GM18519 (cell line): ENCODE results near the gene TOM1.

Source experiments
- ATAC-seq: cut with Tn5 transposase; IDR thresholded peaks from one replicate; pipeline ENCODE4 v1.9.1; 2021; ENCODE audit warnings: mild to moderate bottlenecking, moderate library complexity; ENCODE audit not compliant: unreplicated experiment, low FRiP score

Gene TOM1

DNA sequence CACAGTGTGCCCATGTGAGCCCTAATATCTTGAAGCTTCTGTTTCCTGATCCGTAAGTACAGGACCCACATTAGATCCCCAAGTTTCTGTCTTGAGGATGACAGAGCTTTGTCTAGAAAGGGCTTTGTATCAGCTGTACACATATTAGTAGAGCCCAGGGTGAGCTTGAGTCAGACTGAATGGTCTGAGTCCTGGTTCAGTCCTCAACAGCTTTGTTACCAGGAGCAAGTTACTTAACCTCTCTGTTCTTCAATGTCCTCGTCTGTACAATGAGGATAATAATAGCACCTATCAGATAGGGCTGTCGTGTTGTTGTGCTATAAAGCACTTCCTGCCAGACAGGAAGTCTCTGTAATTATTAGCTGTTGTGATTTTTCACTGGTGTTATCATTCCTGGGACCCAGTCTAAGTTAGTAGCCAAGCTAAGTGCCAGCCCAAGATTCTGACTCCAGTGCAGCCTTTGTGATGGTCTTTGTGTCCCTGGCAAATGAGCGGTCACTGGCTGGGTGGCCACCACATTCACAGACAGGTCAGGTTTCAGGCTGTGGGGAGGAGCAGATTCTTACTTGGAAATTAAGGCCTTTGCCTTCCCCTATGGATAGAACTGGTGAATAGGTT is 6.8 kb downstream of the TOM1 start:
- no peak for ATAC-seq

GRCh38 chr22:35307372-35307771 is 7.7 kb downstream of the TOM1 start:
- no peak for ATAC-seq

GRCh38 chr22:35307892-35308291 is 8.2 kb downstream of the TOM1 start:
- ATAC-seq: no peak

- ATAC-seq: no peak
Observed at GRCh38 chr22:35308480-35309021, 8.9 kb downstream of the TOM1 start.

DNA sequence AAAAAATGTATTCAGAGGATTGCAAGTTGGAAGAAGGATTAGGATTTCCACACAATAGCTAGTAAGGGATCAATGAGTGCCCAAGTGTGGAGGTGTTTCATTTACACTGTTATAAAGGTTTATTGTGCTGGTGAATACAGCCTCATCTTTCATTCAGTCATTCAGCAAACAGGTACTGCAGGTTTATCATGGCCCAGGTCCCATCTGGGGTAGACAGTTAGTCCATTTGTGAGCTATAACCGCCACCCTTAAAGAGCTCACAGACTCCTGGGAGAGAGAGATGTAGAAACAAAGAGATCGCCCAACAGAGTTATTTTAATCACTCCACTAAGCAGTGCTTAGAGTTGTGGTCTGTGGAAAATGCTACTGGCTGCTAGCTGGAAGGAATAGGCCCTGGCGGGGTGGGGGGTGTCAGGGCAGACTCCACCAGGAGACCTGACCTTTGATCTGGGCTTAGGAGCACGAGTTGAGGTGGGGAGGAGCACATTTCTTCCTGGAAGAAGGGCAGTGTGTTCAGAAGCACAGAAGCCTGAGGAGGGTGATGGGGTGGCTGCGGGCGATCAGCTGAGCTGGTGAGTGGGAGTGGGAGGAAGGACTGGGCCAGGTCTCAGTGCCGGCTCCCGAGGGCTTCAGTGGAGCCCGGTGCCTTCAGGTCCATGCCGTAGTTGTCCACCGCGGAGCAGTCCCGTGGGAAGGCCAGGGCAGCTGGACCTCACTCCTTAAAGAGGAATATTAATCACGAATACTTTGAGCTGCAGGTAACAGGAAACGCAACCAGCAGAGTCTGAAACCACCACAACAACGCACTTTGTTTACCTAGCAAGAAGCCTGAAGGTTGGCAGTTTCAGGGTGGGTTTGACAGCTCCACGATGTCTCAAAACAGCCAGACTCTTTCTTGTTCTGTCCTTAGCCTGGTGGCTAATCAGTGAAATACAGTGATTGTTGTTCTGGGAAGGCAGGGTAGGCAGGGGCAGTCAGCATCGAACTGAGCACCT is 11.2 kb downstream of the TOM1 start:
- ATAC-seq: no peak

DNA sequence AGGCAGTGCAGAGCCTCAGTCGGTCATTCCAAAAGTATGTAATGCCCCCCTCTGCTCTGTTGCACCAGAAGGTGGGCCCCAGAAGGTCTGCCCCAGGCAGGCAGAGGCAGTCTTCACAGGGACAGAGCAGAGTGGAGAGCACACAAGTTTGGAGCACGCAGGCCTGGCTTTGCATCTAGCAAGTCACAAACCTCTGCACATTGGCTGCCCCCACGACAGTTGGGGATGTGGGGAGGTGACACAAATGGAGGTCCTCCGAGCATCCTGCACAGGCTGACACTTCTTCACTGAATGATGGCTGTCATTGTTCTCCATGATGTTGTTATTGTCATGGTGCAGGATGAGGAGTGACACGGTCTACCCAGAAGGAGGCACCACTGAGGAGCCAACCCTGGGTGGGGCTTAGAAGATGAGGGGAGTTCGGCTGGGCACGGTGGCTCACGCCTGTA is 11.9 kb downstream of the TOM1 start:
- ATAC-seq: no peak

- ATAC-seq: no peak
Observed at GRCh38 chr22:35312198-35313059, 12.7 kb downstream of the TOM1 start.

DNA sequence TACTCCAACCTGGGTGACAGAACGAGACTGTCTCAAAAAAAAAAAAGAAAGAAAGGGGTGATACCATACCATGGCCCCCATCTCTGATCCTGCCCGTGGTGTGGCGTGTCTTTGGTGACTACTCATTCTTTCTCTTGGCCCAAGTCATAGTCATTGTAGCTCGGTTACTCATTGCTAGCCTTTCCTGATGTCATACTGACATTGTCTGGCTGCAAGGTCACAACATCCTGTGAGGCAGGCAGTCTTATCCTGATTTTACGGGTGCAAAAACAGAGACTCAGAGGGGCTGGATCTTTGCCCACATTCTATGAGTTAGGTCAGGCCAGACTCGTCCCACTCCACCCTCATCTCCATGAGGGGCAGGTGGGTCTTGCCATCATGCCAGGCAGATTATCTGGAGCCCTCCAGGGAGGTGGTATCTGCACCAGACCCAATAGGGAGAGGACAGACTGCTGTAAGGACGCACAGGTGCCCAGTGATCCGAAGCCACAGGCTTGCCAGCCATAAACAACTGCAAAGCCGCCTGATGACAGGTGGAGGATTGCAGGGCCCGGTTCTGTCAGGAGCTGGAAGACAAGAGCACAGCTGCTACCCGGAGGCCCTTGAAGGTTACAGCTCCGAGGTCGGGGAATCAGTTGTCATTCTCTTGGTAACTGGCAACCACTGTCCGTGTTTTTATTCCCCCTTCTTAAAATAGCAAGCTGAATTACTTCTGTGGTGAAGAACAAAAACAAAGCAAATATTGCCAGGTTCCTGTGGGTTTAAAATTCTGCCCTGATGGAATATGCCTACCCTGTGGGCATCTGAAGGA is 13.8 kb downstream of the TOM1 start:
- no peak for ATAC-seq

GRCh38 chr22:35314161-35314942 is 14.7 kb downstream of the TOM1 start:
- no peak for ATAC-seq

DNA sequence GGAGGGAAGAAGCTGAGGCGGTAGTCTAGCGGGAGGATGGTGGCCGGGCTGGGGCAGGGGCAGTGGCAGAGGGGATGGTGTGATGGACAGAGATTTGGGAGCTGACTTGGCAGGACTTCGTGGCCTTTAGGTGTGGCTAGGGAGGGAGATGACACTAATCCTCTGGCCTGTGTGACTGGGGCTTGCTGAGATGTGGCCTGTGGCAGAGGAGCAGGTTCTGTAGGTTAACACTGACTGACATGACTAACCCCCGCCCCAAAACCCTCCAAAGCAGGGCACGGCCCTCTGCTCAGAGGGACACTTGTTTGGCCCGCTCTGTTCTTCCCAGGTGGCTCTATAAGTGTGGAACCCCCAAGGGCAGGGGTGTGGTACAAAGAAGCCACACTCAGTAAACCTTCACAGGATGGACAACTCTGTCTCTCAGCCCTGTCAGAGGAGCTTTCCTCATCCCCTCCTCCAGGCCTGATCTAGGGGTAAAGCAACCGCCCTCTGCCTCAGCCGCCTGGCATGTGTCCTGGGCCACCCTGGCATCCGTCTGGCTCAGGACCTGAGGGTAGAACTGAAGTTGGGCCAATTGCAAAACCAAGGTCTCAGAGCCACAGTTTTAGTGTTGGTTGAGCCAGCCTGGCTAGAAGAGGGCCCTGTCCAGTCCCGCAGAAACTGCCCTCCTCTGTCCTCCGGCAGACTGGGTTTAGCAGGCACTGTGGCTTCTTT is 15.6 kb downstream of the TOM1 start:
- ATAC-seq: no peak

DNA sequence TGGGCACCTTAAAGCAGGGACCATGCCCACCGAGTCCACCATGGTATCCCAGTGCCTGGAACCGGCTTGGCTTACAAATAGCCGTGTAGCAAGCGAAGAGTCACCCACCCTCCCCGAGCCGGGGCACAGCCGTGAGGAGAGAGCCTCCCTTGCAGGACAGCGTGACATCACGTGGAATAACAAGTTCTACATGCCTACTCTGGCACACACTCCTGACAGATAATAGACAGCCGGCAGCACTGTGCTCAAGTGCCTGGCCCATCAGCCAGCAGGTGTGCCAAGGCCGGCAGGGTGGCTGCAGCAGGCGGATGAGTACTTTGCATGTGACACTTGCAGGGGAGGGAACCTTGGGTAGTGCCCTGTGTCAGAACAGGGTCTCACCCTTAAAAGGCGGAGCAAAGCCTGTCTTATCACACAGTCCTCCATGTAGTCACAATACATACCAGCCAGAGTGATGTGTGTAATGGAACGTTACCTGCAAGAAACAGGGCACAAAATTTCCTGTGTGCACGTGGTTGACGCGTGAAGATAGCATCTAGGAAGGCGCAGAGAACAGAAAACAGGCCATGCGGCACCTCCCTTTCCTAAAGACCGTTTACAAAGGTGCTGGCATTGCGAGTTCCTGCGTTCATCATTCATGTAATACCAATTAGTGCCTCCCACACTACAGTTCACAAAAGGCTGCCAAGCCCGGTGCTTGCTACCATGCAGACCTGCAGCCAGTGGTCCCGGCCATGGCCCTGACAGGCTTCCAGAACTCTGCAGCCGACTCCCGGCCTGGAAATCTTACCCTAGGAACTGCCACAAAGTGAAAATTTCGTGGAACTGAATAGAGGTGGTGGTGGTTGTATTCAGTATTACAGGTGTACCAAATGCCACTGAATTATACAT is 16.4 kb downstream of the TOM1 start:
- no peak for ATAC-seq

DNA sequence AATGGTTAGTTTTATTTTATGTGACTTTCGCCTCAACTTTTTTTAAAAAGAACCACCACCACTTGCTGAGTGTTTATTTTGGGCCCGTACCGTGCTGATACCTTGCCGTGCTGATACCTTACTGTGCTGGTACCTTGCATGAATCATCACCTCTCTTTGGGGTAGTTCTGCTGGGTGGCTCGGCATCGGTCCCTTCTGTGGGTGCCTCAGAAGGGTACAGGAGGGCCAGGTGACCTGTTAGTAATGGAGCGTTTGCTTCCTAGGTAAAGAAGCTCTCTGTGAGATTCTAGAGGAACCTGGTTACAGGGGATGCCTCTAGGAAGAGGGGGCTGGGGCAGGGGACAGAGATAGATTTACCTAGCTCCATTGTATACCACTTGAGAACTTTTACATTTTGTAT is 17.1 kb downstream of the TOM1 start:
- ATAC-seq: no peak

DNA sequence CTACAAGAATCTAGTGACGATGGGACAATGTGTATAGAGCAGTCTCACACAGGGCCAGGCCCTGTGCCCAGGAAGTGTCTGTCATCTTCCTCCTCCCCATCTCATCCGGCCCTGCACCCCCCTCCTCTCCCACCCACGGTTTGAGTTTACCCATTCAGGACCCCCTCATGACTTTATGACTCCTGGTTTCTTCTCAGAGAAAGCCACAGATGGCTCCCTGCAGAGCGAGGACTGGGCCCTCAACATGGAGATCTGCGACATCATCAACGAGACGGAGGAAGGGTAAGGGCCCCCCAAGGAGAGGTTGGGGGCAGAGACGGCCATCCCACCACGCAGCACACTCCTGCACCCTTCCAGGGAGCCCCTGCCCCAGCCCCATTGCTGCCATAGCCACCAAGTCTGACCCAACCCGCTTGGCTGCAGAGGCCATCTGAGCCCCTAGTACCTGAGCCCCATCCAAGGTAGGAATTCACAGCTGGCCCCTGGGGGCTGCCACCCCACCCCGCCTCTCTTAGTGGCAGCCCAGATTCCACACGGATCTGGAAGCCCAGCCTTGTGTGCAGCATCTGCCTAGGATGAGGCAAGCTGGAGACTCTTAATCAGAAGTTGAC is 18.1 kb downstream of the TOM1 start:
- ATAC-seq: no peak

DNA sequence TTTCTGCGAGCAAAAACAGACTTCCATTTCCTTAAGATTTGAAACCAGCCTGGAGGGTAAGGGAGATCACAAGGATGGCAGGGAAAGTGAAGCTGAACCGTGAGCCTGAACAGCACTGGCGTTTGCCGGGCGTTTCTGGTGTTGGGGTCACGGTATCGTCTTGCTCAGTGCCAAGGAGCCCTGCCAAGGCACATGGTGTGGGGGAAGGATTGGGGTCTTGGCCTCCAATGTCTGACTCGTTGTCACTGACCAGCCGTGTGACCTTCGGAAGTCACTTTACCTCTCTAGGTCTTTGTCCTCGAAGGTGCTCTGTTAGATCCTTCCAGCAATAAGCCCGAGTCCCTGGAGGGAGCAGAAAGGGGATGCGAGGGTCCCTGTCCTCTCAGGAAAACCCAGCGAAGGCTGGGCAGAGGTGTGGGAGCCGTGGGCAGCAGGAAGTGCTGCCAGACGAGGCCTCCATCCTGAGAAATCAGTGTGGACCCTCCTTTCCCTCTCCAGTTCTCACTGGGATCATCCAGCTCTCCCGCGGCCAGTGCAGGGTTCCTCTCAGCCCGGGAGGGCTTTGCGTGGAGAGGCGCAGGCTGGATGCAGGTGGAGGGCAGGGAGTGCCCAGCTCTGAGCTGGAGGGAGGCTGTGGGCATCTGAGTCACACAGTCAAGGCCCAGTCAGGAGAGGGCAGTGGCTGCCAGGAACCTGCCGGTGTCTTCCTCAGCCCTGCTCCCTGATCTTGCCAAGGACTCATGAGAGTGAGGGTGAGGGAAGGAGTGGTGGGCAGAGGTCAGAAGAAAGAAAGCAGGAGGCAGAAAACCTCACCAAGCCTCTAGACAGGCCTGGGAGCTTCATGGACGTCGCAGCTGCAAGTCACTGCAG is 18.9 kb downstream of the TOM1 start:
- ATAC-seq: no peak

DNA sequence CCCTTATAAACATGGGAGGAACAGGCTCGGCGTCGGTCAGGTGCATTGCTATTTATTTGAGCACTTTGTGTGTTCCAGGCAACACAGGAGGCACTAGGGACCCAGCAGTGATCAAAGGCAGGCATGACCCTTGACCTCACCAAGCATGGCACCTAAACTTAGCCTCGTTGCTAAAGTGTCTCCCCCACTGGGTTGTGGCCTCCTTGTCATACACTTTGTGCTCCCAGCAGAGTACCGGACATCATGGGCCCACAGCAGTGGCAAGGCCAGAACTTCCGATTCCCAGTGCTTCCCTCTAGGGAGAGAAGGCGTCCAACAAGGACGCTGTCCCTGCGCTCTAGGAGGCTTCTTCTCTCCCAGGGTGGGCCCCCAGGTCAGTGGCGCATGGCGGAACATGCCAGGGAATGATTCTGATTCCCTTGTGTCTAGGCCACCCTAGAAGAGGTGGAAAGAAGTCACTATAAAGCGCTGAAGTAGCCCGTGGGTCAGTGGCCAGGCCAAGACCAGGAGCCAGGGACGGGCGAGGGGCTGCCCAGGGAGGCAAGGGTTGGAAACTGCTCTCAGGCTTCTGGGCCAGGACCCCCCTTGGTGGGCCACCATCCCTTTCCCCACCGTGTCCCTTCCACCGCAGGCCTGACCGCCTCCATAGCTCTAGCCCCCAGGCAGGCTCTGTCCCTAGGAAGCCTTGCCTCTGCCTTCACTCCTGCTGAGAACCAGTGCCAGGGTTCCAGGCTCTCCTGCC is 19.7 kb downstream of the TOM1 start:
- no peak for ATAC-seq
